ENCODE measurements around the gene B4GALNT3.
A peak's percentile ranks its signal among the peaks of the same experiment; 100 is the strongest.

Gene B4GALNT3

DNA sequence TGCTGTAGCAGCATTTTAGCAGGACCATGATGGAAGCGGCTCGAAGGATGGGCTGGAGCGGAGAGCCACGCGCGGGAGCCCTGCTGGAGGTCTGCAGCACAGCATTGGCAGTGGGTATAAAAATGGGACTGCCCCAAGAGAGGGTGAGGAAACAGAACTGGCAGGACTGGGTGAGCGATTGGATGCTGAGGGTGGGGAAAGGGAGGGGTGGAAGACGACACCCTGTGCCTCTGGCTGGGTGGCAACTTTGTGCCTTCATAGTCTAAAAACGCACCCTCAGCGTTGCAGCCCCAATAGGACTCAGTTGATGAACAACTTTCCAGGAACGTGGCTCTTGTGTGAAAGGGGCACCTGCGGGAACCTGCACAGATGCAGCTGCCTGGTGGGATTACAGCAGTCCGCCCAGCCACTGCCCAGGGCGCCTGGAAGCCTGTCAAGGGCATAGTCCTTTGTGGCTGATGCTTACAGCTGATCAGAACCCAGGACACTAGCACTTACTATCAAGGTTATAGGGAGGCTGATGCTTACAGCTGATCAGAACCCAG, 130.5 kb downstream of the B4GALNT3 start:
- Histone ChIP-seq H3K27me3 (ENCODE audit: insufficient read depth, poor library complexity, severe bottlenecking) (no peaks in the 10 kb centered on the region), H3K27ac (replicated peaks) (no peak overlapping the region), H3K4me3 (replicated peaks; ENCODE audit: insufficient read depth, low read length) (no peak overlapping the region)
- no peak for DNase-seq (ENCODE audit: low read depth in 1 of 2, low spot score in 1 of 2)
- no peak for TF ChIP-seq SPI1 (IDR thresholded peaks at IDR 0.05; ENCODE audit: borderline replicate concordance, low read depth)
- TF ChIP-seq, protein P1, sequence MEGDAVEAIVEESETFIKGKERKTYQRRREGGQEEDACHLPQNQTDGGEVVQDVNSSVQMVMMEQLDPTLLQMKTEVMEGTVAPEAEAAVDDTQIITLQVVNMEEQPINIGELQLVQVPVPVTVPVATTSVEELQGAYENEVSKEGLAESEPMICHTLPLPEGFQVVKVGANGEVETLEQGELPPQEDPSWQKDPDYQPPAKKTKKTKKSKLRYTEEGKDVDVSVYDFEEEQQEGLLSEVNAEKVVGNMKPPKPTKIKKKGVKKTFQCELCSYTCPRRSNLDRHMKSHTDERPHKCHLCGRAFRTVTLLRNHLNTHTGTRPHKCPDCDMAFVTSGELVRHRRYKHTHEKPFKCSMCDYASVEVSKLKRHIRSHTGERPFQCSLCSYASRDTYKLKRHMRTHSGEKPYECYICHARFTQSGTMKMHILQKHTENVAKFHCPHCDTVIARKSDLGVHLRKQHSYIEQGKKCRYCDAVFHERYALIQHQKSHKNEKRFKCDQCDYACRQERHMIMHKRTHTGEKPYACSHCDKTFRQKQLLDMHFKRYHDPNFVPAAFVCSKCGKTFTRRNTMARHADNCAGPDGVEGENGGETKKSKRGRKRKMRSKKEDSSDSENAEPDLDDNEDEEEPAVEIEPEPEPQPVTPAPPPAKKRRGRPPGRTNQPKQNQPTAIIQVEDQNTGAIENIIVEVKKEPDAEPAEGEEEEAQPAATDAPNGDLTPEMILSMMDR (IDR thresholded peaks at IDR 0.05; ENCODE audit: insufficient read depth, low read length): no peak

DNA sequence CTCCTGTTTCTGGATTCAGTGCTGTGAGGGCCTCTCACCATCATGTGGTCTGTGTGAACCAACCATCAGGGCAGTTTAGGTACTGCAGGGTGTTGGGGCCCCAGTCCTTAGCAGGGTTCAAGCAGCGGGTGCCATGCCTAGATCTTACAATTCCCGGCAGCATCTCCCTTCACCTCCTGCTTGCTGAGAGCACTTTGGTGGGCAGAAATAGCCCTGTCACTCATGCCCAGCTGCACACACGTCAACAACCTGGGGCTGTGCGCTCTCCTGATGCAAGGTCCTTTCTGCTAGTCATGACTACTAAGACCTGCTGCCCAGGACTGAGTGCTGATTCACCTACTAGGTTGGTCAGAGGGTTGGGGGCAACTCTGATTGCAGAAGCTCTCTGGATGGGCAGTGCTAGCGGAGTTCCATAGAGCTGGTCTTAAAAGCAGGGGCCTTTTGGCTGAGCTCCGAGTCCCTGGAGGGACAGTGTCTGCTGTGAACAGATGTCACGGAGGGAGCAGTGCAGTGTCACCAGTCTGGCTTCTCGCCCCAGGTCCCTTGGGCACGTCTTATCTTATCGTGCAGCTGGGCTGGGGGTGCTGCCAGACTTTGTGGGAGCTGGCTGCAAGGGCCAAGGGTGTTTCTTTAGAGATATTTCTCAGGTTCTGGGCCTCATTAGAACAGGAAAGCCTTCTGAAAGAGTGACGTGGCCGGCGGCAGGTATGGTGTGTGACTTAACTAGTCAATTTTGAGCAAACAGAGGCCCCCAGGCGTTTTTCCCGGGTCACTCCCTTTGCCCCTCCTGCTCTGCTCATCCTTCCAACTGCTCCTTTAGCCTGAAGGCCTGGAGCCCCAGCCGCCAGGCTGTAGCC, 131.7 kb downstream of the B4GALNT3 start:
- Histone ChIP-seq H3K4me3 (replicated peaks; ENCODE audit: insufficient read depth, low read length) (no peak overlapping the region), H3K27ac (replicated peaks) (no peak overlapping the region), H3K27me3 (ENCODE audit: insufficient read depth, poor library complexity, severe bottlenecking) (no peaks in the 10 kb centered on the region)
- peak in 1 of 2 experiments; percentile 42 for DNase-seq (ENCODE audit: low read depth in 1 of 2, low spot score in 1 of 2)
- TF ChIP-seq POLR2AphosphoS5 (IDR thresholded peaks at IDR 0.05; ENCODE audit: low read depth): peak; percentile 64; the same call in 1 of the 2 replicates
- TF ChIP-seq, protein P2, sequence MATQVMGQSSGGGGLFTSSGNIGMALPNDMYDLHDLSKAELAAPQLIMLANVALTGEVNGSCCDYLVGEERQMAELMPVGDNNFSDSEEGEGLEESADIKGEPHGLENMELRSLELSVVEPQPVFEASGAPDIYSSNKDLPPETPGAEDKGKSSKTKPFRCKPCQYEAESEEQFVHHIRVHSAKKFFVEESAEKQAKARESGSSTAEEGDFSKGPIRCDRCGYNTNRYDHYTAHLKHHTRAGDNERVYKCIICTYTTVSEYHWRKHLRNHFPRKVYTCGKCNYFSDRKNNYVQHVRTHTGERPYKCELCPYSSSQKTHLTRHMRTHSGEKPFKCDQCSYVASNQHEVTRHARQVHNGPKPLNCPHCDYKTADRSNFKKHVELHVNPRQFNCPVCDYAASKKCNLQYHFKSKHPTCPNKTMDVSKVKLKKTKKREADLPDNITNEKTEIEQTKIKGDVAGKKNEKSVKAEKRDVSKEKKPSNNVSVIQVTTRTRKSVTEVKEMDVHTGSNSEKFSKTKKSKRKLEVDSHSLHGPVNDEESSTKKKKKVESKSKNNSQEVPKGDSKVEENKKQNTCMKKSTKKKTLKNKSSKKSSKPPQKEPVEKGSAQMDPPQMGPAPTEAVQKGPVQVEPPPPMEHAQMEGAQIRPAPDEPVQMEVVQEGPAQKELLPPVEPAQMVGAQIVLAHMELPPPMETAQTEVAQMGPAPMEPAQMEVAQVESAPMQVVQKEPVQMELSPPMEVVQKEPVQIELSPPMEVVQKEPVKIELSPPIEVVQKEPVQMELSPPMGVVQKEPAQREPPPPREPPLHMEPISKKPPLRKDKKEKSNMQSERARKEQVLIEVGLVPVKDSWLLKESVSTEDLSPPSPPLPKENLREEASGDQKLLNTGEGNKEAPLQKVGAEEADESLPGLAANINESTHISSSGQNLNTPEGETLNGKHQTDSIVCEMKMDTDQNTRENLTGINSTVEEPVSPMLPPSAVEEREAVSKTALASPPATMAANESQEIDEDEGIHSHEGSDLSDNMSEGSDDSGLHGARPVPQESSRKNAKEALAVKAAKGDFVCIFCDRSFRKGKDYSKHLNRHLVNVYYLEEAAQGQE (IDR thresholded peaks at IDR 0.05; ENCODE audit: insufficient replicate concordance, low read depth): no peak

DNA sequence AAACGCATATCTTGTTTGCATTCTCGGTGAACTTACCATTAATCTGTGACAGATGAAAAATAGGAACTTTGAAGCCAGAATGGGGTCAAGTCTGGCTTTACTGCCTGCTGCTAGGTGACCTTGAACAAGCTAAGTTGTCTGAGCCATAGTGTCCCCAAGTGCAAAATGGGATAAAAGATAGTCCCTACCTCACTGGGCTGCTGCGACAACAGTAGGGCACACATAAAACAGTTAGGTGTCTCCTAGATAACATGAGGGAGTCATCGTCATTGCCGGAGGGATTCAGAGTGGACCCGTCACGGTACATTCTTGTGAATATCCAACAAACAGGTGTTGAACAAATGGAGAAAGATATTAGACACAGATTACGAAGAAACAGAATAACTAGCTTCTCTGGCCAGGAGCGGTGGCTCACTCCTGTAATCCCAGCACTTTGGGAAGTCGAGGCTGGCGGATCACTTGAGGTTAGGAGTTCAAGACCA, 132.3 kb downstream of the B4GALNT3 start:
- TF ChIP-seq, protein P1 (IDR thresholded peaks at IDR 0.05; ENCODE audit: insufficient read depth, low read length): no peak
- TF ChIP-seq POLR2AphosphoS5 (IDR thresholded peaks at IDR 0.05; ENCODE audit: low read depth): no peak
- no peak for TF ChIP-seq SPI1 (IDR thresholded peaks at IDR 0.05; ENCODE audit: borderline replicate concordance, low read depth)
- no peak for TF ChIP-seq GABPA (IDR thresholded peaks at IDR 0.05; ENCODE audit: low read depth)
- TF ChIP-seq, protein P2 (IDR thresholded peaks at IDR 0.05; ENCODE audit: insufficient replicate concordance, low read depth): no peak
- Histone ChIP-seq H3K27me3 (ENCODE audit: insufficient read depth, poor library complexity, severe bottlenecking) (no peaks in the 10 kb centered on the region), H3K4me3 (replicated peaks; ENCODE audit: insufficient read depth, low read length) (no peak overlapping the region), H3K27ac (replicated peaks) (no peak overlapping the region)
- no peak for DNase-seq (ENCODE audit: low read depth in 1 of 2, low spot score in 1 of 2)

DNA sequence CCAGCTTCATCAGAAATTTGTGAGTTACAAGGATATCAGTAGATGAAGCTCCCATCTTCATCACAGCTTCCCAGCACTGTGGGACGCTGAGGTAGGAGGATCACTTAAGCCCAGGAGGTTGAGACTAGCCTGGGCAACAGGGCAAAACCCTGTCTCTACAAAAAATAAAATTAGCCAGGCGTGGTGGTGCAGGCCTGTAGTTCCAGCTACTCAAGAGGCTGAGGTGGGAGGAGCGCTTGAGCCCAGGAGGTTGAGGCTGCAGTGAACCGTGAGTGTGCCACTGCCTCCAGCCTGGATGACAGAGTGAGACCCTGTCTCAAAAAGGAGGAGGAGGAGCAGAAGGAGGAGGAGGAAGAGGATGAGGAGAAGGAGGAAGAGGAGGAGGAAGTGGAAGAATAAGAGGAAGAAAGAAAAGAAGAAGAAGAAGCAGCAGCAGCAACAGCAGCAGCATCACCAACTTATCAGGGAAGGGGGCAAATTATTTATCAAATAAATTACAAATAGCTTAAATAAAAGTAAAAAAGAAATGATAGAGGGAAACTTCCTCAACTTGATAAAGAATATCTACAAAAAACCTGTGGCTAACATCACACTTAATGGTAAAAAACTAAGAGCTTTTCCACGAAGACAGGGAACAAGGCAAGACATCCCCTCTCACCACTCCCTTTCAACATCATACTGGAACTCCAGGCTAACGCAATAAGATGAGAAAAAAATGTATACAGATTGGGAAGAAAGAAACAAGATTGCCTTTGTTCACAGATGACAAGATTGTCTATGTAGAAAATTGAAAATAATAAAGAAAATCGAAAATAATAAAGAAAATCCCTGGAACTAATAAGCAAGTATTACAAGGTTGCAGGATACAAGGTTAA, 133.9 kb downstream of the B4GALNT3 start:
- DNase-seq (ENCODE audit: low read depth in 1 of 2, low spot score in 1 of 2): no peak
- H3K27ac ChIP-seq (replicated peaks): no peak overlapping the region
- no peak overlapping the region for H3K4me3 ChIP-seq (replicated peaks; ENCODE audit: insufficient read depth, low read length)
- TF ChIP-seq SPI1 (IDR thresholded peaks at IDR 0.05; ENCODE audit: borderline replicate concordance, low read depth): peak; percentile 74; the same call in 1 of the 2 replicates
- no peak for TF ChIP-seq POLR2AphosphoS5 (IDR thresholded peaks at IDR 0.05; ENCODE audit: low read depth)
- H3K27me3 ChIP-seq (ENCODE audit: insufficient read depth, poor library complexity, severe bottlenecking): no peaks in the 10 kb centered on the region
